CD8-positive, alpha-beta memory T cell (primary cell): ENCODE results near the gene ALDH16A1. TPM values are rescaled to one million over a fixed set of nuclear protein-coding genes. Genes with fewer than 3 reads are reported as not detected.

ENCODE experiments used
- CTCF ChIA-PET: fragments of 350-600 bp; sonication (Branson Sonifier 250); formaldehyde crosslinking; loops from one replicate; lab custom pipeline; 2021; ENCODE audit warnings: antibody characterized with exemption; lab: Charles Lee
- POLR2A ChIA-PET: fragments of 350-600 bp; sonication (Branson Sonifier 250); formaldehyde crosslinking; loops from one replicate; lab custom pipeline; 2021; ENCODE audit warnings: antibody characterized with exemption; lab: Charles Lee
- DNase-seq, 5 donors: peaks; one replicate each; pipeline versions ENCODE4 v3.0.0 to v3.0.0-alpha.2; 2020 to 2022; ENCODE audit warnings: mixed read lengths in 1 of 5
- H3K27ac ChIP-seq: one replicate; pipeline ENCODE4 v1.7.0; 2013; ENCODE audit warnings: low read depth, mild to moderate bottlenecking, low read length, moderate library complexity
- H3K27me3 ChIP-seq: 2 replicates; pipeline ENCODE4 v1.7.0; 2013; ENCODE audit warnings: low read length, mild to moderate bottlenecking; ENCODE audit not compliant: insufficient read depth, poor library complexity, severe bottlenecking
- H3K36me3 ChIP-seq: 2 replicates; pipeline ENCODE4 v1.7.0; 2013; ENCODE audit warnings: mild to moderate bottlenecking, low read length, moderate library complexity; ENCODE audit not compliant: insufficient read depth
- H3K4me1 ChIP-seq: 2 replicates; pipeline ENCODE4 v1.7.0; 2013; ENCODE audit warnings: mild to moderate bottlenecking, low read length, moderate library complexity; ENCODE audit not compliant: insufficient read depth
- H3K4me3 ChIP-seq: 2 replicates; pipeline ENCODE4 v1.7.0; 2013; ENCODE audit warnings: mild to moderate bottlenecking, low read length
- H3K9me3 ChIP-seq: 2 replicates; pipeline ENCODE4 v1.7.0; 2013; ENCODE audit warnings: mild to moderate bottlenecking, low read length
- H3K27ac Mint-ChIP-seq, 8 donors: one replicate each; pipeline ENCODE4 v1.8.0; 2020 to 2021; ENCODE audit warnings: mixed read lengths in 8 of 8, mild to moderate bottlenecking in 6 of 8, inconsistent platforms in 3 of 8, moderate library complexity in 3 of 8
- H3K27me3 Mint-ChIP-seq, 2 donors: one replicate each; pipeline ENCODE4 v1.8.0; 2020 to 2021; ENCODE audit warnings: mixed read lengths in 2 of 2, mild to moderate bottlenecking in 1 of 2, moderate library complexity in 1 of 2
- H3K36me3 Mint-ChIP-seq, 3 donors: one replicate each; pipeline ENCODE4 v1.8.0; 2020 to 2021; ENCODE audit warnings: mixed read lengths in 3 of 3, inconsistent platforms in 1 of 3, mild to moderate bottlenecking in 1 of 3
- H3K4me1 Mint-ChIP-seq, 3 donors: one replicate each; pipeline ENCODE4 v1.8.0; 2020 to 2021; ENCODE audit warnings: mixed read lengths in 3 of 3, inconsistent platforms in 1 of 3, mild to moderate bottlenecking in 1 of 3
- H3K4me3 Mint-ChIP-seq, 7 donors: one replicate each; pipeline ENCODE4 v1.8.0; 2020 to 2021; ENCODE audit warnings: mixed read lengths in 7 of 7, mild to moderate bottlenecking in 6 of 7, moderate library complexity in 4 of 7, inconsistent platforms in 2 of 7
- H3K9me3 Mint-ChIP-seq, 5 donors: one replicate each; pipeline ENCODE4 v1.8.0; 2020 to 2022; ENCODE audit warnings: mixed read lengths in 5 of 5, mild to moderate bottlenecking in 3 of 5, moderate library complexity in 2 of 5, inconsistent platforms in 1 of 5
- polyA plus RNA-seq: library from polyadenylated mRNA; unstranded; fragments of 300-500 nt; fragmentation: Illumina TruSeq; gene quantifications from one replicate; pipeline ENCODE4 v1.2.3, GENCODE V29; 2021
- total RNA-seq, 2 experiments: library from RNA; stranded (reverse); gene quantifications; one replicate each; pipeline ENCODE4 v1.2.3, GENCODE V29; 2021

ALDH16A1 gene
- total and polyA plus RNA-seq, 3 experiments from 2014 or later: 32.5 to 51.8 (median 46.7) TPM

DNA sequence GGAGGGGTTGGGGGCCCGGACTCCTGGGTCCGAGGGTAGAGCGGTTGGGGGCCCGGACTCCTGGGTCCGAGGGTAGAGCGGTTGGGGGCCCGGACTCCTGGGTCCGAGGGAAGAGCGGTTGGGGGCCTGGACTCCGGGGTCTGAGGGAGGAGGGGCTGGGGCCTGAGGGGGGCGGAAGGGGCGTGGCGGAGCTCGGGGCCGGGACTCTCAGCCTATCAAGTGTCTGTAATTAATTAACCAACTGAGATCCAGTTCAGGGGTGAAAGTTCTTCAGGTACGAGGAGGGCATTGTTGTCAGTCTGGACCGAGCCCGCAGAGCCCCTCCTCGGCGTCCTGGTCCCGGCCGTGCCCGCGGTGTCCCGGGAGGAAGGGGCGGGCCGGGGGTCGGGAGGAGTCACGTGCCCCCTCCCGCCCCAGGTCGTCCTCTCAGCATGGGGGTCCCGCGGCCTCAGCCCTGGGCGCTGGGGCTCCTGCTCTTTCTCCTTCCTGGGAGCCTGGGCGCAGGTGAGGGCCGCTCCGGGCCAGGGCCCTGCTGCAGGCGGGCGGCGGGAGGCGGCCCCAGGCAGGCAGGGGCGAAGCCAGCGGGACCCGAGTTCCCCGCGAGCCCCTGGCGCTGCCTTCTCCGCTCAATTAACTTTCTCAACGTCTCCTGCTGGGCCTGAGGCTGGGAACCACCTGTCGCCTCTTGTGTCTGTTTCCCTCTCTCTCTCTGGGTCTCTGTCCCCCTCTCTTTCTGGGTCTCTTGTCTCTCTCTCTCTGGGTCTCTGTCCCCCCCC, 60.1 kb downstream of the ALDH16A1 start:
- peak in 1 of 5 donors; percentile 31 for DNase-seq
- Histone ChIP-seq H3K36me3 (no peaks in the 10 kb centered on the region), H3K27me3 (no peaks in the 10 kb centered on the region), H3K27ac (no peak overlapping the region), H3K4me3 (peak overlapping the region; percentile 51), H3K9me3 (no peaks in the 10 kb centered on the region), H3K4me1 (peaks cover 35% of the 10 kb centered on the region)
- CTCF ChIA-PET: interaction anchor here (1.0 to 2.8 kb wide), 5 partner anchors 10 to 160 kb away, joined by 4 to 11 read pairs (median 5); no protein-coding TSS in a partner anchor
- H3K9me3 Mint-ChIP-seq: no peaks in the 10 kb centered on the region
- peak overlapping the region in 6 of 8 donors; percentile 67 to 98 (median 87) for H3K27ac Mint-ChIP-seq
- H3K36me3 Mint-ChIP-seq: peaks cover 0 to 6% (median 6%) of the 10 kb centered on the region in 3 donors
- peak overlapping the region; percentile 80 to 93 (median 84) for H3K4me3 Mint-ChIP-seq
- POLR2A ChIA-PET: interaction anchor here (0.6 to 1.8 kb wide), 4 partner anchors 14 to 541 kb away, joined by 3 to 5 read pairs (median 3); partner anchors contain the start of genes NOSIP and RCN3
- peaks cover 0 to 2% of the 10 kb centered on the region in 2 donors for H3K27me3 Mint-ChIP-seq
- H3K4me1 Mint-ChIP-seq: peaks cover 18 to 41% (median 21%) of the 10 kb centered on the region in 3 donors

GRCh38 chr19:49513746-49514118, 60.7 kb downstream of the ALDH16A1 start:
- no peaks in the 10 kb centered on the region for H3K27me3 ChIP-seq
- H3K36me3 ChIP-seq: no peaks in the 10 kb centered on the region
- H3K27me3 Mint-ChIP-seq: peaks cover 0 to 2% of the 10 kb centered on the region in 2 donors
- CTCF ChIA-PET: interaction anchor here (0.9 to 2.8 kb wide), 6 partner anchors 11 to 159 kb away, joined by 3 to 11 read pairs (median 5); no protein-coding TSS in a partner anchor
- no peak overlapping the region for H3K27ac ChIP-seq
- no peak for DNase-seq
- POLR2A ChIA-PET: interaction anchor here (1.0 to 1.8 kb wide), 2 partner anchors 14 to 55 kb away, joined by 3 to 5 read pairs; partner anchors contain the start of gene RCN3
- H3K4me1 Mint-ChIP-seq: peaks cover 18 to 41% (median 21%) of the 10 kb centered on the region in 3 donors
- H3K4me1 ChIP-seq: peaks cover 35% of the 10 kb centered on the region
- H3K36me3 Mint-ChIP-seq: peaks cover 0 to 6% (median 6%) of the 10 kb centered on the region in 3 donors
- H3K9me3 ChIP-seq: no peaks in the 10 kb centered on the region
- peak overlapping the region; percentile 80 to 93 (median 84) for H3K4me3 Mint-ChIP-seq
- H3K9me3 Mint-ChIP-seq: no peaks in the 10 kb centered on the region
- peak overlapping the region in 6 of 8 donors; percentile 67 to 98 (median 87) for H3K27ac Mint-ChIP-seq
- H3K4me3 ChIP-seq: peak overlapping the region; percentile 51

GRCh38 chr19:49514151-49514550, 61.1 kb downstream of the ALDH16A1 start:
- H3K9me3 ChIP-seq: no peaks in the 10 kb centered on the region
- no peaks in the 10 kb centered on the region for H3K36me3 ChIP-seq
- DNase-seq: no peak
- Mint-ChIP-seq H3K4me3 (peak overlapping the region in 6 of 7 donors; percentile 80 to 93 (median 87)), H3K4me1 (peaks cover 18 to 41% (median 22%) of the 10 kb centered on the region in 3 donors), H3K36me3 (peaks cover 0 to 6% (median 6%) of the 10 kb centered on the region in 3 donors), H3K9me3 (no peaks in the 10 kb centered on the region), H3K27me3 (peaks cover 0 to 2% of the 10 kb centered on the region in 2 donors), H3K27ac (peak overlapping the region in 1 of 8 donors; percentile 67)
- ChIA-PET CTCF (interaction anchor here (0.9 to 2.8 kb wide), 6 partner anchors 11 to 159 kb away, joined by 3 to 11 read pairs (median 5); no protein-coding TSS in a partner anchor), POLR2A (interaction anchor here (1.0 to 1.8 kb wide), 2 partner anchors 13 to 55 kb away, joined by 3 to 5 read pairs; partner anchors contain the start of gene RCN3)
- peaks cover 35% of the 10 kb centered on the region for H3K4me1 ChIP-seq
- H3K27me3 ChIP-seq: no peaks in the 10 kb centered on the region
- no peak overlapping the region for H3K27ac ChIP-seq
- peak overlapping the region; percentile 51 for H3K4me3 ChIP-seq

- Mint-ChIP-seq H3K9me3 (no peaks in the 10 kb centered on the region), H3K27me3 (peaks cover 0 to 2% of the 10 kb centered on the region in 2 donors), H3K4me3 (peak overlapping the region in 6 of 7 donors; percentile 2 to 76 (median 36)), H3K27ac (no peak overlapping the region), H3K4me1 (peaks cover 18 to 41% (median 26%) of the 10 kb centered on the region in 3 donors), H3K36me3 (peaks cover 0 to 12% (median 6%) of the 10 kb centered on the region in 3 donors)
- no peaks in the 10 kb centered on the region for H3K36me3 ChIP-seq
- H3K9me3 ChIP-seq: no peaks in the 10 kb centered on the region
- DNase-seq: no peak
- no peaks in the 10 kb centered on the region for H3K27me3 ChIP-seq
- no peak overlapping the region for H3K4me3 ChIP-seq
- peaks cover 35% of the 10 kb centered on the region for H3K4me1 ChIP-seq
- ChIA-PET CTCF (interaction anchor here (1.0 to 1.3 kb wide), 2 partner anchors 9 to 19 kb away, joined by 3 to 5 read pairs; no protein-coding TSS in a partner anchor), POLR2A (no interaction called here)
- no peak overlapping the region for H3K27ac ChIP-seq
Observed at GRCh38 chr19:49515767-49516166, 62.7 kb downstream of the ALDH16A1 start.

DNA sequence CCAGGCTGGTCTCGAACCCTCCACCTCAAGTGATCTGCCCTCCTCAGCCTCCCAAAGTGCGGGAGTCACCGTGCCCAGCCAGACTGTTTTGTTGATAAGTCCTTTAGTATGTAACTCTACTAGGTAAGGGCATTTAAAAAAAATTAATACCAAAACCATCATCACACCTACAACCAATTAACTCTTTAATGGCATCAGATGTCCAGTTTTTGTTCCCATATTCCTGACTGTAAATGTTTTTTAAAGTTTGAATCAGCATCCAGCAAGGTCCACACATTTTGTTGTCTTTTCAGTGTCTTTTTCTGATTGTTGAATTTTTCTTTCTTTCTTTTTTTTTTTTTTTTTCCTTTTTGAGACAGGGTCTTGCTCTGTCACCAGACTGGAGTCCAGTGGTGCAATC, 65.0 kb downstream of the ALDH16A1 start:
- ChIA-PET CTCF (interaction anchor here (1.6 to 1.8 kb wide), 2 partner anchors 14 to 28 kb away, joined by 4 read pairs; no protein-coding TSS in a partner anchor), POLR2A (no interaction called here)
- Histone ChIP-seq H3K4me1 (peaks cover 20% of the 10 kb centered on the region), H3K36me3 (no peaks in the 10 kb centered on the region), H3K27ac (no peak overlapping the region), H3K27me3 (no peaks in the 10 kb centered on the region), H3K4me3 (no peak overlapping the region), H3K9me3 (no peaks in the 10 kb centered on the region)
- Mint-ChIP-seq H3K36me3 (peaks cover 0 to 13% (median 5%) of the 10 kb centered on the region in 3 donors), H3K27ac (no peak overlapping the region), H3K27me3 (peaks cover 0 to 2% of the 10 kb centered on the region in 2 donors), H3K4me1 (peaks cover 8 to 25% (median 17%) of the 10 kb centered on the region in 3 donors), H3K4me3 (no peak overlapping the region), H3K9me3 (no peaks in the 10 kb centered on the region)
- DNase-seq: no peak

Other genes with a start within 250 kb of the ALDH16A1 start
- gene SLC6A16, start 128.0 kb upstream of the ALDH16A1 start, total RNA-seq: 1 to 10 TPM; 1.1 to 1.2 TPM
- gene SLC6A16, start 128.0 kb upstream of the ALDH16A1 start, polyA plus RNA-seq: 1.7 TPM
- 100 to 1,000 TPM; 116 to 127 TPM for gene CD37, start 117.8 kb upstream of the ALDH16A1 start, total RNA-seq
- gene CD37, start 117.8 kb upstream of the ALDH16A1 start, polyA plus RNA-seq: 188 TPM
- not detected for gene TEAD2, start 90.8 kb upstream of the ALDH16A1 start, total RNA-seq
- gene TEAD2, start 90.8 kb upstream of the ALDH16A1 start, polyA plus RNA-seq: not detected
- not detected for gene DKKL1, start 89.3 kb upstream of the ALDH16A1 start, total RNA-seq
- not detected for gene DKKL1, start 89.3 kb upstream of the ALDH16A1 start, polyA plus RNA-seq
- gene KASH5, start 65.0 kb upstream of the ALDH16A1 start, total RNA-seq: under 1 TPM in 1 of 2 experiments, not detected in 1; 0.31 TPM
- gene KASH5, start 65.0 kb upstream of the ALDH16A1 start, polyA plus RNA-seq: not detected
- gene PTH2, start 29.8 kb upstream of the ALDH16A1 start, total RNA-seq: not detected
- gene PTH2, start 29.8 kb upstream of the ALDH16A1 start, polyA plus RNA-seq: not detected
- not detected for gene GFY, start 27.8 kb upstream of the ALDH16A1 start, total RNA-seq
- not detected for gene GFY, start 27.8 kb upstream of the ALDH16A1 start, polyA plus RNA-seq
- gene SLC17A7, start 11.7 kb upstream of the ALDH16A1 start, total RNA-seq: under 1 TPM; 0.07 to 0.09 TPM
- gene SLC17A7, start 11.7 kb upstream of the ALDH16A1 start, polyA plus RNA-seq: not detected
- 100 to 1,000 TPM; 132 to 138 TPM for gene PIH1D1, start 1.4 kb upstream of the ALDH16A1 start, total RNA-seq
- 81.8 TPM for gene PIH1D1, start 1.4 kb upstream of the ALDH16A1 start, polyA plus RNA-seq
- gene FLT3LG, start 21.0 kb downstream of the ALDH16A1 start, total RNA-seq: 10 to 100 TPM; 63.9 to 71.5 TPM
- 148 TPM for gene FLT3LG, start 21.0 kb downstream of the ALDH16A1 start, polyA plus RNA-seq
- 1,000 to 10,000 TPM; 3,865 to 3,912 TPM for gene RPL13A, start 34.4 kb downstream of the ALDH16A1 start, total RNA-seq
- 2,679 TPM for gene RPL13A, start 34.4 kb downstream of the ALDH16A1 start, polyA plus RNA-seq
- 1,000 to 10,000 TPM; 2,863 to 2,871 TPM for gene RPS11, start 43.2 kb downstream of the ALDH16A1 start, total RNA-seq
- 1,959 TPM for gene RPS11, start 43.2 kb downstream of the ALDH16A1 start, polyA plus RNA-seq
- 10 to 100 TPM; 16.2 to 16.3 TPM for gene FCGRT, start 59.4 kb downstream of the ALDH16A1 start, total RNA-seq
- 52.4 TPM for gene FCGRT, start 59.4 kb downstream of the ALDH16A1 start, polyA plus RNA-seq
- gene RCN3, start 74.8 kb downstream of the ALDH16A1 start, total RNA-seq: 1 to 10 TPM; 1.4 to 1.7 TPM
- 2.1 TPM for gene RCN3, start 74.8 kb downstream of the ALDH16A1 start, polyA plus RNA-seq
- 10 to 100 TPM; 62.5 to 64.3 TPM for gene NOSIP, start 127.3 kb downstream of the ALDH16A1 start, total RNA-seq
- gene NOSIP, start 127.3 kb downstream of the ALDH16A1 start, polyA plus RNA-seq: 414 TPM
- 1 to 10 TPM; 1.2 TPM for gene PRRG2, start 128.1 kb downstream of the ALDH16A1 start, total RNA-seq
- gene PRRG2, start 128.1 kb downstream of the ALDH16A1 start, polyA plus RNA-seq: 0.24 TPM
- 10 to 100 TPM; 25.9 to 27.5 TPM for gene PRR12, start 138.0 kb downstream of the ALDH16A1 start, total RNA-seq
- 0.81 TPM for gene PRR12, start 138.0 kb downstream of the ALDH16A1 start, polyA plus RNA-seq
- 1 to 10 TPM; 5.3 to 5.8 TPM for gene RRAS, start 186.9 kb downstream of the ALDH16A1 start, total RNA-seq
- gene RRAS, start 186.9 kb downstream of the ALDH16A1 start, polyA plus RNA-seq: 16.0 TPM
- gene SCAF1, start 189.0 kb downstream of the ALDH16A1 start, total RNA-seq: 10 to 100 TPM; 79.2 to 79.7 TPM
- 3.2 TPM for gene SCAF1, start 189.0 kb downstream of the ALDH16A1 start, polyA plus RNA-seq
- 100 to 1,000 TPM; 118 to 127 TPM for gene IRF3, start 212.6 kb downstream of the ALDH16A1 start, total RNA-seq
- 81.7 TPM for gene IRF3, start 212.6 kb downstream of the ALDH16A1 start, polyA plus RNA-seq
- 10 to 100 TPM; 68.2 to 70.9 TPM for gene BCL2L12, start 212.7 kb downstream of the ALDH16A1 start, total RNA-seq
- gene BCL2L12, start 212.7 kb downstream of the ALDH16A1 start, polyA plus RNA-seq: 18.9 TPM
- 100 to 1,000 TPM; 529 to 537 TPM for gene PRMT1, start 224.0 kb downstream of the ALDH16A1 start, total RNA-seq
- gene PRMT1, start 224.0 kb downstream of the ALDH16A1 start, polyA plus RNA-seq: 135 TPM
- gene ADM5, start 236.4 kb downstream of the ALDH16A1 start, total RNA-seq: 1 to 10 TPM; 6.9 to 7.2 TPM
- 0.91 TPM for gene ADM5, start 236.4 kb downstream of the ALDH16A1 start, polyA plus RNA-seq
- under 1 TPM; 0.66 to 0.84 TPM for gene CPT1C, start 237.9 kb downstream of the ALDH16A1 start, total RNA-seq
- gene CPT1C, start 237.9 kb downstream of the ALDH16A1 start, polyA plus RNA-seq: not detected